Type B pancreatic cell (in vitro differentiated cells): ENCODE measurements around the gene LGALS9. TPM values are rescaled to one million over a fixed set of nuclear protein-coding genes. Genes with fewer than 3 reads are reported as not detected.
"Not testable (repeated sequence)": the region's sequence is repeated elsewhere in the genome, so short reads cannot be mapped to it uniquely, and the experiment has no call there.

ENCODE experiments used
- DNase-seq: peaks from one replicate; pipeline ENCODE4 v3.0.0; 2021; ENCODE audit warnings: mixed read lengths; ENCODE audit not compliant: unreplicated experiment; ENCODE audit errors: extremely low spot score
- H3K27ac Mint-ChIP-seq: 2 replicates; pipeline ENCODE4 v1.8.0; 2021; ENCODE audit warnings: mild to moderate bottlenecking, mixed read lengths
- H3K27me3 Mint-ChIP-seq: 2 replicates; pipeline ENCODE4 v1.8.0; 2021; ENCODE audit warnings: mixed read lengths
- H3K36me3 Mint-ChIP-seq: 2 replicates; pipeline ENCODE4 v1.8.0; 2021; ENCODE audit warnings: mixed read lengths
- H3K4me1 Mint-ChIP-seq: one replicate; pipeline ENCODE4 v1.8.0; 2021; ENCODE audit warnings: mixed read lengths; ENCODE audit not compliant: unreplicated experiment
- H3K4me3 Mint-ChIP-seq: 2 replicates; pipeline ENCODE4 v1.8.0; 2021; ENCODE audit warnings: mild to moderate bottlenecking, mixed read lengths
- H3K9me3 Mint-ChIP-seq: 2 replicates; pipeline ENCODE4 v1.8.0; 2021; ENCODE audit warnings: mixed read lengths
- CTCF ChIP-seq: fragments of 200-600 bp; sonication (generic); conservative IDR thresholded peaks from 2 replicates; pipeline ENCODE4 v1.5.0; 2021; ENCODE audit warnings: antibody characterized with exemption, mild to moderate bottlenecking
- total RNA-seq: library from RNA; stranded (reverse); gene quantifications from 2 replicates; pipeline ENCODE4 v1.2.1, GENCODE V29; 2021; ENCODE audit warnings: low replicate concordance

The LGALS9 gene
- total RNA-seq, 1 donor from 2014 or later = 25.3 TPM

DNA sequence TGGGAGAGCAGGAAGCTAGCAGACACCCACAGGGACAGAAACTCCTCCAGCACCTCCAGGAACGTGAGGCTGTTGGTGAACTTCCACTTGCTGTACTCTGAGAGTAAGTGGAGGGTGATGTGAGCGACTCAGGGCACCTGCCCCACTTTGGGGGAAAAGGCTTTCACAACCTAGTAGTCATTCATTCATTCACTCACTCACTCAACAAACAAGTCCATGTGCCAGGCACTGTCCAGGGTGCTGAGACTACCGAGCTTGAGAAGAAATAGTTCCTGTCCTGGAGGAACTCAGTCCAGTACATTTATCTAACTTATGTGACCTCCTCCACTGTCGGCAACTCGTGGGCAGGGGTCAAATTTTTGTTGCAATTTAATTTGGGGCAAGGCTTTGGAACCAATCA, 26.6 kb downstream of the LGALS9 start:
- no peak for DNase-seq
- no peaks in the 10 kb centered on the region for H3K9me3 Mint-ChIP-seq
- peaks cover 3% of the 10 kb centered on the region for H3K4me1 Mint-ChIP-seq
- H3K27ac Mint-ChIP-seq = no peak overlapping the region
- H3K27me3 Mint-ChIP-seq = peaks cover 17% of the 10 kb centered on the region
- TF ChIP-seq CTCF = no peak
- no peak overlapping the region for H3K4me3 Mint-ChIP-seq
- H3K36me3 Mint-ChIP-seq = no peaks in the 10 kb centered on the region

GRCh38 chr17:27659683-27660082, 28.7 kb downstream of the LGALS9 start:
- no peak for DNase-seq
- Mint-ChIP-seq H3K9me3 (no peaks in the 10 kb centered on the region), H3K4me1 (no peaks in the 10 kb centered on the region), H3K4me3 (no peak overlapping the region), H3K27me3 (peaks cover 18% of the 10 kb centered on the region), H3K27ac (no peak overlapping the region), H3K36me3 (no peaks in the 10 kb centered on the region)
- TF ChIP-seq CTCF = no peak

- Mint-ChIP-seq H3K27me3 (peaks cover 15% of the 10 kb centered on the region), H3K27ac (no peak overlapping the region), H3K4me3 (no peak overlapping the region), H3K36me3 (no peaks in the 10 kb centered on the region), H3K4me1 (no peaks in the 10 kb centered on the region), H3K9me3 (no peaks in the 10 kb centered on the region)
- TF ChIP-seq CTCF = no peak
- no peak for DNase-seq
Measured at GRCh38 chr17:27660436-27660835, 29.4 kb downstream of the LGALS9 start.

- Mint-ChIP-seq H3K27me3 (peaks cover 10% of the 10 kb centered on the region), H3K36me3 (no peaks in the 10 kb centered on the region), H3K27ac (no peak overlapping the region), H3K4me3 (no peak overlapping the region), H3K4me1 (no peaks in the 10 kb centered on the region), H3K9me3 (no peaks in the 10 kb centered on the region)
- no peak for TF ChIP-seq CTCF
- no peak for DNase-seq
Measured at GRCh38 chr17:27663936-27664605, 33.1 kb downstream of the LGALS9 start.

DNA sequence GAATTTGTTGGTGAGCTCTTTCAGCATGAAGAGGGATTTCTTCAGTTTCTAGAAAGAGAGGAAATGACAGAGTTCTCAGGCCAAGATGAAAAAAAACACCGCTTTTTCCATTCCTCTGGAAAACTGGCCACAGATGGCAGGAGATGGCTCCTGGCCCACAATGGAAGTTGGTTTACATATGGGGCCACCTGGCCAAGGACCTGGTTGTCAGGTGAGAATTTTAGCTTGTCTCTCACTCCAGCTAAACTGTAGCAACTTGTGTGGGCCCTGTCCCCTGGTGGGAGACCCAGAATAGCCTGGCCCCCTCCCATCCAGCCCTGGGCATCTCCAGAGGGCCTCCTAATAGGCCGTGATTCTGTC, 33.6 kb downstream of the LGALS9 start:
- Mint-ChIP-seq H3K9me3 (no peaks in the 10 kb centered on the region), H3K4me3 (no peak overlapping the region), H3K36me3 (no peaks in the 10 kb centered on the region), H3K4me1 (no peaks in the 10 kb centered on the region), H3K27ac (no peak overlapping the region), H3K27me3 (peaks cover 10% of the 10 kb centered on the region)
- no peak for DNase-seq
- TF ChIP-seq CTCF = no peak

- Mint-ChIP-seq H3K27ac (no peak overlapping the region), H3K4me3 (no peak overlapping the region), H3K4me1 (no peaks in the 10 kb centered on the region), H3K36me3 (no peaks in the 10 kb centered on the region), H3K9me3 (no peaks in the 10 kb centered on the region), H3K27me3 (peaks cover 10% of the 10 kb centered on the region)
- DNase-seq = no peak
- TF ChIP-seq CTCF = no peak
Measured at GRCh38 chr17:27665549-27665948, 34.6 kb downstream of the LGALS9 start.

- not testable (repeated sequence) for H3K9me3 Mint-ChIP-seq, H3K4me1 Mint-ChIP-seq, H3K36me3 Mint-ChIP-seq, H3K27ac Mint-ChIP-seq, DNase-seq, H3K27me3 Mint-ChIP-seq, H3K4me3 Mint-ChIP-seq
Measured at GRCh38 chr17:27666270-27666669, 35.3 kb downstream of the LGALS9 start.
